Suprapubic skin (tissue), 4 donors: ENCODE results near the gene TNFAIP3.

ENCODE experiments used
- POLR2A ChIP-seq, 2 donors: fragments of 450-650 bp; IDR thresholded peaks; one replicate each; pipeline ENCODE4 v1.6.1; 2017; ENCODE audit warnings: antibody characterized with exemption in 2 of 2, mild to moderate bottlenecking in 2 of 2, moderate library complexity in 2 of 2
- POLR2AphosphoS5 ChIP-seq, 3 donors: sonication (generic); formaldehyde crosslinking; IDR thresholded peaks; one replicate each; pipeline ENCODE4 v1.6.1; 2017; ENCODE audit warnings: antibody characterized with exemption in 3 of 3
- TF ChIP-seq, protein P1 (sequence below), 2 donors: fragments of 200-600 bp in 1 of 2; fragments of 450-650 bp in 1 of 2; sonication (generic) in 1 of 2; IDR thresholded peaks; one replicate each; pipeline ENCODE4 v1.5.1; 2016 to 2019; ENCODE audit warnings: antibody characterized with exemption in 2 of 2, mild to moderate bottlenecking in 1 of 2, moderate library complexity in 1 of 2

DNA sequence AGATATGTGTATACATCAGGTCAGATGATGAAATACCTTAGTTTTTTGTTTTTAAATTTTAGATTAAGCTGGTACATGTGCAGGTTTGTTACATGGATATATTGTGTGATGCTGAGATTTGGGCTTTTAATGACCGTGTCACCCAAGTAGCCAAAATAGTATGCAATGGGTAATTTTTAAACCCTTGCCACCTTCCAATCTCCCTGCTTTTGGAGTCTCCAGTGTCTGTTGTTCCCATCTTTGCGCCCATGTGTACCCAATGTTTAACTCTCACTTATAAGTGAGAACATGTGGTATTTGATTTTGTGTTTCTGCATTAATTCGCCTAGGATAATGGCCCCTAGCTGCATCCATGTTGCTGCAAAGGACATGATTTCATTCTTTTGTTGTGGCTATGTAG, 45.8 kb downstream of the TNFAIP3 start:
- TF ChIP-seq, protein P1, sequence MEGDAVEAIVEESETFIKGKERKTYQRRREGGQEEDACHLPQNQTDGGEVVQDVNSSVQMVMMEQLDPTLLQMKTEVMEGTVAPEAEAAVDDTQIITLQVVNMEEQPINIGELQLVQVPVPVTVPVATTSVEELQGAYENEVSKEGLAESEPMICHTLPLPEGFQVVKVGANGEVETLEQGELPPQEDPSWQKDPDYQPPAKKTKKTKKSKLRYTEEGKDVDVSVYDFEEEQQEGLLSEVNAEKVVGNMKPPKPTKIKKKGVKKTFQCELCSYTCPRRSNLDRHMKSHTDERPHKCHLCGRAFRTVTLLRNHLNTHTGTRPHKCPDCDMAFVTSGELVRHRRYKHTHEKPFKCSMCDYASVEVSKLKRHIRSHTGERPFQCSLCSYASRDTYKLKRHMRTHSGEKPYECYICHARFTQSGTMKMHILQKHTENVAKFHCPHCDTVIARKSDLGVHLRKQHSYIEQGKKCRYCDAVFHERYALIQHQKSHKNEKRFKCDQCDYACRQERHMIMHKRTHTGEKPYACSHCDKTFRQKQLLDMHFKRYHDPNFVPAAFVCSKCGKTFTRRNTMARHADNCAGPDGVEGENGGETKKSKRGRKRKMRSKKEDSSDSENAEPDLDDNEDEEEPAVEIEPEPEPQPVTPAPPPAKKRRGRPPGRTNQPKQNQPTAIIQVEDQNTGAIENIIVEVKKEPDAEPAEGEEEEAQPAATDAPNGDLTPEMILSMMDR (IDR thresholded peaks at IDR 0.05), result no peak
- no peak for TF ChIP-seq POLR2A (IDR thresholded peaks at IDR 0.05)
- TF ChIP-seq POLR2AphosphoS5 (IDR thresholded peaks at IDR 0.05), result no peak
